ENCODE results near the gene CXCR3.

DNA sequence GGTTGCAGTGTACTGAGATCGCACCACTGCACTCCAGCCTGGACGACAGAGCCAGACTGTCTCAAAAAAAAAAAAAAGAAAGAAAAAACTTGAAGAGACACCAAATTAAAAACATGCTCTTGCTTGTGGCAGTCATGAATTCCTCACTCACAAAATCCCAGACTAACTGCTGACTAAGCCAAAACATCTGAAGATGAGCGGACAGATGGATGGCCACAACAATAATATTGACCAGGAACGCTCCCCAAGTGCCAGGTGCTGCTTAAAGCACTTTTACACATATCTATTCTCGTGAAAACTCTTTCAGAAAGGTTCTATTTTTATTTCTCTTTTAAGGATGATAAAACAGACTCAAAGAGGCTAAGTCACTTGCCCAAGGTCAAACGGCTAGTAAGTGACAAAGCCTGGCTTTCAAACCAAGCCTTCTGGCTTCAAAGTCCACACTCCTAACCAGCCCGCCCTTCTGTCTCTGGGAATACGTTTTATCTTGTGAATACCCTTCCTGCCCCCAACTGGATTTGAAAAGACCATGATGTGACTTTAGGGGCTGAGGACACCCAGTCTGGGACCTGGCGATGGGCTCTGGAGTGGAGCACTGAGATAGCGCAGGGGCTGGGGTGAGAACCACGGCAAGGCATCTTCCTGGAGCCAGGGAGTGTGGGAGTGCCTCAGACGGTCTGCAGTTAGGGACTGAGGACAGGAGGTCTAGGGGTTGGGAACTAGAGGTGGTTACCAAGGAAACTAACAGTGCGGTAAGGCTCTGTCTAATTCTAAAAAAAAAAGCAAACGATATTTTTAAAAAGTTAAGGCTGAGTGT is 9.5 kb upstream of the CXCR3 start:
- TF ChIP-seq ZFP3 (CRISPR knock-in tag; IDR thresholded peaks at IDR 0.05) (no peak), CSRNP3 (CRISPR knock-in tag; IDR thresholded peaks at IDR 0.05) (no peak), GLIS3 (CRISPR knock-in tag; IDR thresholded peaks at IDR 0.05) (no peak), BACH2 (CRISPR knock-in tag; IDR thresholded peaks at IDR 0.05; ENCODE audit: borderline replicate concordance) (no peak), OSR1 (CRISPR knock-in tag; IDR thresholded peaks at IDR 0.05) (no peak)
- TF ChIP-seq, protein P1, sequence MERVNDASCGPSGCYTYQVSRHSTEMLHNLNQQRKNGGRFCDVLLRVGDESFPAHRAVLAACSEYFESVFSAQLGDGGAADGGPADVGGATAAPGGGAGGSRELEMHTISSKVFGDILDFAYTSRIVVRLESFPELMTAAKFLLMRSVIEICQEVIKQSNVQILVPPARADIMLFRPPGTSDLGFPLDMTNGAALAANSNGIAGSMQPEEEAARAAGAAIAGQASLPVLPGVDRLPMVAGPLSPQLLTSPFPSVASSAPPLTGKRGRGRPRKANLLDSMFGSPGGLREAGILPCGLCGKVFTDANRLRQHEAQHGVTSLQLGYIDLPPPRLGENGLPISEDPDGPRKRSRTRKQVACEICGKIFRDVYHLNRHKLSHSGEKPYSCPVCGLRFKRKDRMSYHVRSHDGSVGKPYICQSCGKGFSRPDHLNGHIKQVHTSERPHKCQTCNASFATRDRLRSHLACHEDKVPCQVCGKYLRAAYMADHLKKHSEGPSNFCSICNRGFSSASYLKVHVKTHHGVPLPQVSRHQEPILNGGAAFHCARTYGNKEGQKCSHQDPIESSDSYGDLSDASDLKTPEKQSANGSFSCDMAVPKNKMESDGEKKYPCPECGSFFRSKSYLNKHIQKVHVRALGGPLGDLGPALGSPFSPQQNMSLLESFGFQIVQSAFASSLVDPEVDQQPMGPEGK (CRISPR knock-in tag; IDR thresholded peaks at IDR 0.05; ENCODE audit: borderline replicate concordance), result no peak
- TF ChIP-seq, protein P2, sequence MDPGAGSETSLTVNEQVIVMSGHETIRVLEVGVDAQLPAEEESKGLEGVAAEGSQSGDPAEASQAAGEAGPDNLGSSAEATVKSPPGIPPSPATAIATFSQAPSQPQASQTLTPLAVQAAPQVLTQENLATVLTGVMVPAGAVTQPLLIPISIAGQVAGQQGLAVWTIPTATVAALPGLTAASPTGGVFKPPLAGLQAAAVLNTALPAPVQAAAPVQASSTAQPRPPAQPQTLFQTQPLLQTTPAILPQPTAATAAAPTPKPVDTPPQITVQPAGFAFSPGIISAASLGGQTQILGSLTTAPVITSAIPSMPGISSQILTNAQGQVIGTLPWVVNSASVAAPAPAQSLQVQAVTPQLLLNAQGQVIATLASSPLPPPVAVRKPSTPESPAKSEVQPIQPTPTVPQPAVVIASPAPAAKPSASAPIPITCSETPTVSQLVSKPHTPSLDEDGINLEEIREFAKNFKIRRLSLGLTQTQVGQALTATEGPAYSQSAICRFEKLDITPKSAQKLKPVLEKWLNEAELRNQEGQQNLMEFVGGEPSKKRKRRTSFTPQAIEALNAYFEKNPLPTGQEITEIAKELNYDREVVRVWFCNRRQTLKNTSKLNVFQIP (CRISPR knock-in tag; IDR thresholded peaks at IDR 0.05; ENCODE audit: borderline replicate concordance, low read depth), result no peak

All from SK-N-SH treated with all-trans-retinoic acid at 6 μM for 48 hours (cell line).